Left ventricle myocardium inferior (tissue), 1 donor: ENCODE results near the gene FEZF1. TPM values are rescaled to one million over a fixed set of nuclear protein-coding genes. Genes with fewer than 3 reads are reported as not detected.

Source experiments
- DNase-seq: peaks from one replicate; pipeline ENCODE4 v3.0.0-alpha.2; 2020
- H3K27ac ChIP-seq: fragments of 200-600 bp; replicated peaks from 2 replicates; pipeline ENCODE4 v1.8.0; 2021
- H3K27me3 ChIP-seq: fragments of 200-600 bp; 2 replicates; pipeline ENCODE4 v1.8.0; 2021; ENCODE audit warnings: low read depth
- H3K36me3 ChIP-seq: fragments of 200-600 bp; 2 replicates; pipeline ENCODE4 v1.8.0; 2021
- H3K4me1 ChIP-seq: fragments of 200-600 bp; 2 replicates; pipeline ENCODE4 v1.8.0; 2021
- H3K4me3 ChIP-seq: fragments of 200-600 bp; 2 replicates; pipeline ENCODE4 v1.8.0; 2021; ENCODE audit warnings: mild to moderate bottlenecking, moderate library complexity
- H3K9me3 ChIP-seq: fragments of 200-600 bp; replicated peaks from 2 replicates; pipeline ENCODE4 v1.8.0; 2021
- CTCF ChIP-seq: fragments of 200-600 bp; IDR thresholded peaks from 2 replicates; pipeline ENCODE4 v1.8.0; 2021; ENCODE audit warnings: antibody characterized with exemption, mild to moderate bottlenecking, borderline replicate concordance
- intact Hi-C: fragments of 100-400 bp; cut with micrococcal nuclease; formaldehyde crosslinking; loops from one replicate; pipeline ENCODE4 v1.11.0; 2022
- total RNA-seq: library from RNA; stranded (reverse); fragmentation: NEBNext Ultra II Directional; extraction: Animal tissue kit (Norgen Biotek cat#: 25700); gene quantifications from one replicate; pipeline ENCODE4 v1.2.1, GENCODE V29; 2021
- donor health status: DM: no; HTN: yes; CAD: no; lungs with severe emphysema.

Gene FEZF1
- total RNA-seq, 1 donor from 2014 or later, result not detected

GRCh38 chr7:122305475-122306319 is 1.1 kb upstream of the FEZF1 start:
- Histone ChIP-seq H3K9me3 (no peaks in the 10 kb centered on the region), H3K4me3 (peak overlapping the region; percentile 59), H3K36me3 (no peaks in the 10 kb centered on the region), H3K4me1 (peaks cover 57% of the 10 kb centered on the region), H3K27me3 (peaks cover 100% of the 10 kb centered on the region), H3K27ac (no peak overlapping the region)
- intact Hi-C loops, result no loop called here
- no peak for DNase-seq
- no peak for TF ChIP-seq CTCF

DNA sequence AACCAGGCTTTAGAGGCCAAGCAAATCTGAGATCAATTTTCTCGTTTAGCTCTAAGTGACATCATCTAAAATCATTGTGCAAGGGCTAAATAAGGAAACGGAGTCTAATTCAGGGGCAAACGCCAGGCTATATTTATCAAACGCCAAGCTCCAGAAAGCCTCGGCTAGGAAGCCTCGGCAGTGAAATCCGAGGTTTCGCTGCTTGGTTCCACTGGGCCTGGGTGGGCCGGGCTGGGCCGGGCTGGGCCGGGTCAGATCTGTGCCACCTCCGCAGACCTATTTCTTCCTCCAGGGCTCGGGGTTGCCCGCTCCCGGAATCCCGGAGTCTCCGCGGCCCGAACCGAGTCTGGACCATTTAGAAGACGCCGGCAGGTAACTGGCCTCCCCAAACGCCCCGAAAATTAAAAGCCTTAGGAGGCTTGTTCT is 459 bp upstream of the FEZF1 start:
- Histone ChIP-seq H3K27me3 (peaks cover 100% of the 10 kb centered on the region), H3K9me3 (no peaks in the 10 kb centered on the region), H3K4me1 (peaks cover 57% of the 10 kb centered on the region), H3K36me3 (no peaks in the 10 kb centered on the region), H3K27ac (no peak overlapping the region), H3K4me3 (peak overlapping the region; percentile 59)
- TF ChIP-seq CTCF, result no peak
- intact Hi-C loops, result no loop called here
- DNase-seq, result no peak

- peaks cover 58% of the 10 kb centered on the region for H3K4me1 ChIP-seq
- no peaks in the 10 kb centered on the region for H3K36me3 ChIP-seq
- intact Hi-C loops, result no loop called here
- H3K27ac ChIP-seq, result no peak overlapping the region
- H3K27me3 ChIP-seq, result peaks cover 100% of the 10 kb centered on the region
- H3K4me3 ChIP-seq, result peak overlapping the region; percentile 59
- no peak for DNase-seq
- no peaks in the 10 kb centered on the region for H3K9me3 ChIP-seq
- no peak for TF ChIP-seq CTCF
Measured at GRCh38 chr7:122303531-122304318, 825 bp downstream of the FEZF1 start.

GRCh38 chr7:122302761-122303530 is 1.6 kb downstream of the FEZF1 start:
- TF ChIP-seq CTCF, result no peak
- peaks cover 100% of the 10 kb centered on the region for H3K27me3 ChIP-seq
- no peaks in the 10 kb centered on the region for H3K9me3 ChIP-seq
- H3K27ac ChIP-seq, result no peak overlapping the region
- intact Hi-C loops, result no loop called here
- no peaks in the 10 kb centered on the region for H3K36me3 ChIP-seq
- no peak for DNase-seq
- H3K4me1 ChIP-seq, result peaks cover 58% of the 10 kb centered on the region
- H3K4me3 ChIP-seq, result no peak overlapping the region
